ENCODE data around the gene OPA1. TPM values are rescaled to one million over a fixed set of nuclear protein-coding genes. Genes with fewer than 3 reads are reported as not detected.

The OPA1 gene
- total and polyA plus RNA-seq, 7 donors = 29.4 to 129 (median 73.4) TPM

- DNase-seq (no peak), ATAC-seq (no peak)
- Histone ChIP-seq H3K4me1 (peaks cover 7% of the 10 kb centered on the region), H3K27ac (no peak overlapping the region), H3K9me3 (no peaks in the 10 kb centered on the region), H3K36me3 (ENCODE audit: insufficient read depth in 1 of 2, low read depth in 1 of 2) (no peaks in the 10 kb centered on the region), H3K4me3 (no peak overlapping the region), H3K27me3 (ENCODE audit: insufficient read depth in 3 of 3, low read length in 2 of 3) (no peaks in the 10 kb centered on the region)
- WGBS, 3 donors = 72 to 79% (median 78%) methylated on average over 9 of the region's 9 CpGs
- intact Hi-C loops (cut with DNase I) = no loop called here
- TF ChIP-seq CTCF (IDR thresholded peaks at IDR 0.05) = no peak
Measured at GRCh38 chr3:193711523-193711963, 118.5 kb downstream of the OPA1 start.

DNA sequence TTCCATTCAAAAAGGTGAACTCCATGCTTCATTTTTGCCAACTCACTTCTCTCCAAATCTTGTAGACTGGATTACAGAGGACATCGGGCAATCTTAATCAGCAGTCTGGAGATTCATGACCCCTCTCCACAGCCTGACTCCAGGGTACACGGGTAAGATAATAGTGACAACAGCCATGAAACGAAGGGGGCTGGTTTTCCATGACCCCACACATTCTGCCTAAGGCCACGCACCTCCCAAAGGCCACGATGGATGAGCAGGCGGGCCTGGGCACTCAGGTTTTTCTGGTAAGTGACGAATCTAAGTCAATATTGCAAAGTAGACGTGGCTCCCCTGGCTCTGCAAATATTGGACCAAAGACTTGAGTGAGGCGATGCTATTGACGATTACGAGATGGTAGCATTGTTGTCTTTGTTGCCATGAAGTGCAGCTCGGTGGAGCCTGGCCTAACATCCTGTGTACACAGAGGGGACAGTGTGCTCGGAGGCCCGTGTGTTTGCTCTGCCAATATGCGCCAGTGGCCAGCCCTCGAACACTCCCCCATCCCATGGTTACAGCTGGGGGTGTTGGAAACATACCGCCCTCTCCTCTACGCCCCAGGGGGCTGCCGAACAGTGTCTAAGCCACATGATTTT lies 119.1 kb downstream of the OPA1 start:
- no peaks in the 10 kb centered on the region for H3K27me3 ChIP-seq (ENCODE audit: insufficient read depth in 3 of 3, low read length in 2 of 3)
- TF ChIP-seq CTCF (IDR thresholded peaks at IDR 0.05) = no peak
- intact Hi-C loops (cut with DNase I) = no loop called here
- 88 to 91% (median 89%) methylated on average over 19 of the region's 19 CpGs for WGBS, 3 donors
- no peaks in the 10 kb centered on the region for H3K9me3 ChIP-seq
- H3K4me1 ChIP-seq = peaks cover 7% of the 10 kb centered on the region
- no peak for DNase-seq
- no peak overlapping the region for H3K4me3 ChIP-seq
- no peaks in the 10 kb centered on the region for H3K36me3 ChIP-seq (ENCODE audit: insufficient read depth in 1 of 2, low read depth in 1 of 2)
- H3K27ac ChIP-seq = no peak overlapping the region
- ATAC-seq = no peak

DNA sequence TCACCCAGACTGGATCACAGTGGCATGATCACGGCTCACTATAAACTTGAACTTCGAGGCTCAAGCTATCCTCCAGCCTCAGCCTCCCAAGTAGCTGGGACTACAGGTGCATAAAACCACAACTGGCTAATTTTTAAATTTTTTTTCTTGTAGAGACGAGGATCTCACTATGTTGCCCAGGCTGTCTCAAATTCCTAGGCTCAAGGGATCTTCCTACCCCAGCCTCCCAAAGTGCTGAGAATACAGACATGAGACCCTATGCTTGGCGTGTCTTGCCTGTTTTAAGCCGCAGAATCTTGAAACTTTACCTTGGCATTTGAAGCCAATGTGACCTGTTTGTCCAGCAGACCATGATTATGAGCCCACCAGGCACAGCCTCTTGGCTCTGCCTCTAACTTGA lies 119.9 kb downstream of the OPA1 start:
- intact Hi-C loops (cut with DNase I) = no loop called here
- Histone ChIP-seq H3K4me3 (no peak overlapping the region), H3K27ac (no peak overlapping the region), H3K27me3 (ENCODE audit: insufficient read depth in 3 of 3, low read length in 2 of 3) (no peaks in the 10 kb centered on the region), H3K36me3 (ENCODE audit: insufficient read depth in 1 of 2, low read depth in 1 of 2) (no peaks in the 10 kb centered on the region), H3K4me1 (peaks cover 5% of the 10 kb centered on the region), H3K9me3 (no peaks in the 10 kb centered on the region)
- no peak for DNase-seq
- 94% methylated on average over 5 of the region's 5 CpGs for WGBS, 3 donors
- no peak for TF ChIP-seq CTCF (IDR thresholded peaks at IDR 0.05)
- ATAC-seq = no peak

GRCh38 chr3:193714523-193715137 lies 121.6 kb downstream of the OPA1 start:
- no peaks in the 10 kb centered on the region for H3K27me3 ChIP-seq (ENCODE audit: insufficient read depth in 3 of 3, low read length in 2 of 3)
- H3K4me3 ChIP-seq = no peak overlapping the region
- 71 to 79% (median 73%) methylated on average over 4 of the region's 4 CpGs for WGBS, 3 donors
- H3K27ac ChIP-seq = no peak overlapping the region
- H3K4me1 ChIP-seq = no peaks in the 10 kb centered on the region
- no peak for ATAC-seq
- H3K9me3 ChIP-seq = peaks cover 4% of the 10 kb centered on the region
- no peak for DNase-seq
- H3K36me3 ChIP-seq (ENCODE audit: insufficient read depth in 1 of 2, low read depth in 1 of 2) = no peaks in the 10 kb centered on the region
- no peak for TF ChIP-seq CTCF (IDR thresholded peaks at IDR 0.05)
- intact Hi-C loops (cut with DNase I) = no loop called here

All from psoas muscle (tissue), 8 donors.